GM23248 (cell line): ENCODE results near the gene LRR1. TPM values are rescaled to one million over a fixed set of nuclear protein-coding genes. Genes with fewer than 3 reads are reported as not detected.

Experiments used
- DNase-seq: peaks from one replicate; pipeline ENCODE4 v3.0.0-alpha.2; 2015
- H2AFZ ChIP-seq: fragments of 200-600 bp; sonication (generic); 2 replicates; pipeline ENCODE4 v1.6.1; 2016; ENCODE audit warnings: antibody characterized with exemption
- H3F3A ChIP-seq: fragments of 200-600 bp; sonication (generic); 2 replicates; pipeline ENCODE4 v1.6.1; 2016; ENCODE audit warnings: mild to moderate bottlenecking, antibody characterized with exemption, mixed run types; ENCODE audit not compliant: insufficient read depth
- H3K27ac ChIP-seq: fragments of 200-600 bp; sonication (generic); 2 replicates; pipeline ENCODE4 v1.5.1; 2016; ENCODE audit warnings: mild to moderate bottlenecking
- H3K27me3 ChIP-seq: fragments of 200-600 bp; sonication (generic); replicated peaks from 2 replicates; pipeline ENCODE4 v1.6.1; 2016; ENCODE audit warnings: mild to moderate bottlenecking; ENCODE audit not compliant: insufficient read depth
- H3K36me3 ChIP-seq: fragments of 200-600 bp; sonication (generic); 2 replicates; pipeline ENCODE4 v1.6.1; 2016; ENCODE audit warnings: low read depth, mild to moderate bottlenecking
- H3K4me1 ChIP-seq: fragments of 200-600 bp; sonication (generic); 2 replicates; pipeline ENCODE4 v1.6.1; 2016; ENCODE audit warnings: mild to moderate bottlenecking; ENCODE audit not compliant: insufficient read depth
- H3K4me2 ChIP-seq: fragments of 200-600 bp; sonication (generic); one replicate; pipeline ENCODE4 v1.6.1; 2016; ENCODE audit warnings: mild to moderate bottlenecking; ENCODE audit not compliant: unreplicated experiment
- H3K4me3 ChIP-seq: fragments of 200-600 bp; sonication (generic); 2 replicates; pipeline ENCODE4 v1.5.1; 2016; ENCODE audit warnings: mild to moderate bottlenecking
- H3K79me2 ChIP-seq: fragments of 200-600 bp; sonication (generic); 2 replicates; pipeline ENCODE4 v1.6.1; 2016; ENCODE audit warnings: mild to moderate bottlenecking; ENCODE audit not compliant: insufficient read depth
- H3K9ac ChIP-seq: fragments of 200-600 bp; sonication (generic); 2 replicates; pipeline ENCODE4 v1.6.1; 2016; ENCODE audit warnings: mild to moderate bottlenecking
- H3K9me2 ChIP-seq: fragments of 200-600 bp; sonication (generic); 2 replicates; pipeline ENCODE4 v1.6.1; 2016; ENCODE audit warnings: mixed run types, mild to moderate bottlenecking, moderate library complexity; ENCODE audit not compliant: insufficient read depth
- H3K9me3 ChIP-seq: fragments of 200-600 bp; sonication (generic); one replicate; pipeline ENCODE4 v1.6.1; 2017; ENCODE audit warnings: low read depth
- H4K20me1 ChIP-seq: fragments of 200-600 bp; sonication (generic); 2 replicates; pipeline ENCODE4 v1.6.0; 2016; ENCODE audit not compliant: insufficient read depth
- EZH2 ChIP-seq: fragments of 200-600 bp; sonication (generic); IDR thresholded peaks from 2 replicates; pipeline ENCODE4 v1.6.1; 2018; ENCODE audit warnings: antibody characterized with exemption, mild to moderate bottlenecking; ENCODE audit not compliant: insufficient read depth, poor library complexity, severe bottlenecking
- EZH2phosphoT487 ChIP-seq: fragments of 200-600 bp; sonication (generic); IDR thresholded peaks from 2 replicates; pipeline ENCODE4 v1.6.1; 2018; ENCODE audit warnings: antibody characterized with exemption, moderate library complexity, mild to moderate bottlenecking, low read depth; ENCODE audit not compliant: insufficient read depth
- WGBS, 2 experiments: methylation state at CpG; one replicate each; pipeline ENCODE4 v1.1.6; 2015 to 2017; ENCODE audit warnings: low lambda C conversion rate in 2 of 2, low coverage in 1 of 2; ENCODE audit errors: missing lambda C conversion rate in 2 of 2; 5-methylcytosine and 5-hydroxymethylcytosine counted together
- in situ Hi-C: fragments of 300-500 bp; cut with MboI; formaldehyde crosslinking; loops from 2 replicates; pipeline ENCODE4 v1.15.0; 2020
- polyA plus RNA-seq: library from polyadenylated mRNA; unstranded; fragments of >200 nt; fragmentation: Nextera tagmentation; extraction: Ambion mirVana; gene quantifications from 2 replicates; pipeline ENCODE4 v1.2.1, GENCODE V29; 2016
- total RNA-seq: library from RNA; depleted of rRNA; stranded (reverse); fragments of >200 nt; shearing (Covaris generic); gene quantifications from 2 replicates; pipeline ENCODE4 v1.2.3, GENCODE V29; 2014

LRR1 gene
- total and polyA plus RNA-seq, 2 experiments from 2014 or later, result 9.6 to 17.5 TPM

DNA sequence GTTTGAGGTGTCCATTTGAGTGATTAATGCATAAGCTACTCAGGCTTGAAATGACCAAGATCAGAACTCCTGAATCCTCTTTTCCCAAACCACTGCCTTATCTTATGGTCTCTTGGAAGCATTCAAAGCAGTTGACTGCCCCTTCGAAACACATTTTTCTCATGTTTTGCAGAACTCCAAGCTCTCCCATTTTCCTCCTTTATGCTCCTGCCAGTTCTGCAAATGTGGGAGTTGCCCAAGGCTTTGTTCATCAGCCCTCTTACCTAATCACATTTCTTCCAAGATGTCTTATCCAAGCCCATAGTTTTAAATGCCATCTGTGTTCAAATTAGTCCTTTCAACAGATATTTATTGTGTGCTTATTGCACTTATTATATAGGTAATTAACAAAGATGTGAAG lies 38.1 kb downstream of the LRR1 start:
- Histone ChIP-seq H3K9ac (no peak overlapping the region), H3K79me2 (peaks cover 86% of the 10 kb centered on the region), H3K4me2 (no peak overlapping the region), H3K4me1 (peaks cover 16% of the 10 kb centered on the region), H3K27me3 (no peaks in the 10 kb centered on the region), H3K27ac (peak overlapping the region; percentile 90; the same call in 1 of the 2 replicates), H3K36me3 (peaks cover 4% of the 10 kb centered on the region; the same call in 1 of the 2 replicates), H3K9me2 (no peaks in the 10 kb centered on the region), H2AFZ (no peak overlapping the region), H4K20me1 (no peaks in the 10 kb centered on the region), H3K9me3 (no peaks in the 10 kb centered on the region), H3K4me3 (no peak overlapping the region), H3F3A (peaks cover 11% of the 10 kb centered on the region)
- peak; percentile 9 for DNase-seq
- TF ChIP-seq EZH2phosphoT487 (no peak), EZH2 (no peak)
- 95 to 97% methylated on average over 1 of the region's 1 CpG for WGBS, 2 experiments
- in situ Hi-C loops, result loop anchor here (10.0 kb wide), 1 partner anchor 128 kb away; the partner anchor contains the start of gene KLHDC2

GRCh38 chr14:49637534-49638078 lies 38.9 kb downstream of the LRR1 start:
- Histone ChIP-seq H2AFZ (no peak overlapping the region), H3K27ac (no peak overlapping the region), H3K36me3 (peaks cover 4% of the 10 kb centered on the region; the same call in 1 of the 2 replicates), H3K4me2 (no peak overlapping the region), H3K27me3 (no peaks in the 10 kb centered on the region), H3K4me3 (no peak overlapping the region), H3K9ac (no peak overlapping the region), H3K79me2 (peaks cover 86% of the 10 kb centered on the region), H3F3A (peaks cover 11% of the 10 kb centered on the region), H3K9me2 (no peaks in the 10 kb centered on the region), H3K9me3 (no peaks in the 10 kb centered on the region), H3K4me1 (peaks cover 10% of the 10 kb centered on the region), H4K20me1 (no peaks in the 10 kb centered on the region)
- TF ChIP-seq EZH2phosphoT487 (no peak), EZH2 (no peak)
- DNase-seq, result no peak
- 83% methylated on average over 3 of the region's 3 CpGs for WGBS, 2 experiments
- in situ Hi-C loops, result loop anchor here (10.0 kb wide), 1 partner anchor 127 kb away; the partner anchor contains the start of gene KLHDC2

GRCh38 chr14:49640540-49641417 lies 42.0 kb downstream of the LRR1 start:
- Histone ChIP-seq H3K9me3 (no peaks in the 10 kb centered on the region), H3F3A (peaks cover 11% of the 10 kb centered on the region), H4K20me1 (no peaks in the 10 kb centered on the region), H3K4me3 (no peak overlapping the region), H3K27ac (no peak overlapping the region), H3K9ac (no peak overlapping the region), H3K36me3 (peaks cover 4% of the 10 kb centered on the region; the same call in 1 of the 2 replicates), H3K27me3 (no peaks in the 10 kb centered on the region), H3K9me2 (no peaks in the 10 kb centered on the region), H3K4me2 (no peak overlapping the region), H3K4me1 (peaks cover 10% of the 10 kb centered on the region), H2AFZ (no peak overlapping the region), H3K79me2 (peaks cover 99% of the 10 kb centered on the region)
- no peak for TF ChIP-seq EZH2
- DNase-seq, result no peak
- in situ Hi-C loops, result no loop called here
- 96 to 97% methylated on average over 7 of the region's 7 CpGs for WGBS, 2 experiments

DNA sequence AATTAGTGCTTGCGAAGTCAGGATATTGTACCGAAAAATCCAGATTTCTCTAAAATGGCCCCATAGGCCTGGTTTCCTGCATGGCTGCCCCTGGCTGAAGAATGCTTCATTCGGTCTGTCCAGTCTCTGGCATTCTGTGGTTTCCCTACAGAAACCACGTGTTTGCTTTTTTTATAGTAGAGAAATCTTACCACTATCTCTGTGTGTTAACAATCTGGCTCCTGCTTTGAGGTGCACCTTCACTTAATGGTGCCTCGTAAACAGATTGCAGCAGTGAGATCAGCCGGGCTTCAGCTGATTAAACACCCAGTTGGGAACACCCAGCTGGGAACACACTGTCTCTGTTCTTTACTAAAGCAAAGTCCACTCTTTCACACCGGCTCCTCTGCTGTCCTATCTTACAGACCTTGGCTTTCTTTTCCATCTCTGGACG lies 43.0 kb downstream of the LRR1 start:
- H3K27me3 ChIP-seq, result no peaks in the 10 kb centered on the region
- DNase-seq, result no peak
- no peak overlapping the region for H3K27ac ChIP-seq
- in situ Hi-C loops, result no loop called here
- TF ChIP-seq EZH2 (no peak), EZH2phosphoT487 (no peak)
- H3F3A ChIP-seq, result peaks cover 3% of the 10 kb centered on the region; the same call in 1 of the 2 replicates
- H3K4me3 ChIP-seq, result no peak overlapping the region
- peaks cover 95% of the 10 kb centered on the region for H3K79me2 ChIP-seq
- peaks cover 2% of the 10 kb centered on the region for H3K4me1 ChIP-seq
- H4K20me1 ChIP-seq, result no peaks in the 10 kb centered on the region
- H3K4me2 ChIP-seq, result no peak overlapping the region
- no peak overlapping the region for H2AFZ ChIP-seq
- H3K9me3 ChIP-seq, result no peaks in the 10 kb centered on the region
- no peaks in the 10 kb centered on the region for H3K9me2 ChIP-seq
- no peak overlapping the region for H3K9ac ChIP-seq
- 75 to 84% methylated on average over 8 of the region's 8 CpGs for WGBS, 2 experiments
- peaks cover 4% of the 10 kb centered on the region; the same call in 1 of the 2 replicates for H3K36me3 ChIP-seq
